HFFc6 (cell line): ENCODE data around the gene FOXI1. TPM values are rescaled to one million over a fixed set of nuclear protein-coding genes. Genes with fewer than 3 reads are reported as not detected.

ENCODE experiments used
- DNase-seq: peaks from one replicate; pipeline ENCODE4 v3.0.0-alpha.2; 2018
- H3K27ac Mint-ChIP-seq: 2 replicates; pipeline ENCODE4 v1.8.0; 2020; ENCODE audit warnings: mild to moderate bottlenecking, mixed read lengths
- H3K27me3 Mint-ChIP-seq: 2 replicates; pipeline ENCODE4 v1.8.0; 2021; ENCODE audit warnings: mild to moderate bottlenecking, moderate library complexity, mixed read lengths; ENCODE audit not compliant: insufficient read depth
- H3K36me3 Mint-ChIP-seq: 2 replicates; pipeline ENCODE4 v1.8.0; 2021; ENCODE audit warnings: low read depth, mixed read lengths
- H3K4me1 Mint-ChIP-seq: 2 replicates; pipeline ENCODE4 v1.8.0; 2020; ENCODE audit warnings: low read depth, mixed read lengths
- H3K4me3 Mint-ChIP-seq: 2 replicates; pipeline ENCODE4 v1.8.0; 2020; ENCODE audit warnings: mild to moderate bottlenecking, moderate library complexity, mixed read lengths
- H3K9me3 Mint-ChIP-seq: 2 replicates; pipeline ENCODE4 v1.8.0; 2020; ENCODE audit warnings: mild to moderate bottlenecking, mixed read lengths
- CTCF ChIP-seq: fragments of 200-600 bp; sonication (generic); IDR thresholded peaks from 2 replicates; pipeline ENCODE4 v1.5.0; 2021; ENCODE audit warnings: antibody characterized with exemption, mild to moderate bottlenecking
- total RNA-seq, 6 experiments: library from RNA; stranded (reverse); fragmentation: NEBNext Ultra II Directional; extraction: Animal tissue kit (Norgen Biotek cat#: 25700); gene quantifications; 2 replicates in 1 of 6; 3 replicates in 5 of 6; pipeline ENCODE4 v1.2.3, GENCODE V29; 2021

The FOXI1 gene
- total RNA-seq, 6 experiments from 2014 or later: not detected

GRCh38 chr5:170076211-170076610 lies 29.5 kb upstream of the FOXI1 start:
- peak; percentile 4 for DNase-seq
- Mint-ChIP-seq H3K4me1 (no peaks in the 10 kb centered on the region), H3K36me3 (no peaks in the 10 kb centered on the region), H3K27me3 (peaks cover 20% of the 10 kb centered on the region), H3K27ac (no peak overlapping the region), H3K4me3 (no peak overlapping the region), H3K9me3 (no peaks in the 10 kb centered on the region)
- TF ChIP-seq CTCF: no peak

DNA sequence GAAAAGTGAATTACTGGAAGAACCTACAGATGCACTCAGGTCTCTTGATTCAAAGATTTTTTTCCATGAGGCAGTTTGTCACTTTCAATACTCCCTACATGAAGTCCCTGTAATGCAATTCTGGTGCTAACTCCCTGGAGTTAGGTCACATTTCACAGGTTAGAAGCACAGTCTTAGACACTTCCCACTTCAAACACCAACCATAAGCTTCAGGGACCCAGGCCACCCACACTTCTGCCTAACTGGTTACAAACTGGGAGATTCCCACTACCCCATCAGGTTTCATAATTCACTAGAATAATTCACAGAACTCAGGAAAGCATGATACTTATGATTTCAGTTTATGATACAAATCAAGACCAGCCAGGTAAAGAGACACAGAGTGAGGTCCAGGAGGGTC lies 29.0 kb upstream of the FOXI1 start:
- no peak overlapping the region for H3K4me3 Mint-ChIP-seq
- peaks cover 20% of the 10 kb centered on the region for H3K27me3 Mint-ChIP-seq
- TF ChIP-seq CTCF: no peak
- no peak for DNase-seq
- H3K9me3 Mint-ChIP-seq: no peaks in the 10 kb centered on the region
- H3K27ac Mint-ChIP-seq: no peak overlapping the region
- no peaks in the 10 kb centered on the region for H3K4me1 Mint-ChIP-seq
- no peaks in the 10 kb centered on the region for H3K36me3 Mint-ChIP-seq

DNA sequence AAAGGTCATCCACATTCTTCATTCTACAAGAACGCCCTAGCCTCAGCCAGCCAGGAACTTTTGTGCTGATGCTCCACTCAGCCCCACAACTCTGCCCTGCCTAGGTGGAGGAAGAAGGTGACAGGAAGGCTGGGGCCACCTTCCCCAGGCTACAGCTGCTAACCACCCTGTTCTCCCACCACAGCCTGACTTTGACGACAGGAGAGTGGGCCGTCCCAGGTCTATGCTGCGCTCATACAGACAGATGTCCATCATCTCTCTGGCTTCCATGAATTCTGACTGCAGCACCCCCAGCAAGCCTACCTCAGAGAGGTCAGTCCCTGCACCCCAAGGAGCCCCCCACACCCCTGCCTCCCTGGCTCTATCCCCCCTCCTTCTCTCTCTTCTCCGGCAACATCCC lies 28.2 kb upstream of the FOXI1 start:
- no peak for DNase-seq
- no peak overlapping the region for H3K27ac Mint-ChIP-seq
- H3K4me1 Mint-ChIP-seq: no peaks in the 10 kb centered on the region
- peaks cover 20% of the 10 kb centered on the region for H3K27me3 Mint-ChIP-seq
- no peaks in the 10 kb centered on the region for H3K9me3 Mint-ChIP-seq
- no peak for TF ChIP-seq CTCF
- no peaks in the 10 kb centered on the region for H3K36me3 Mint-ChIP-seq
- no peak overlapping the region for H3K4me3 Mint-ChIP-seq

GRCh38 chr5:170078458-170078857 lies 27.2 kb upstream of the FOXI1 start:
- Mint-ChIP-seq H3K36me3 (no peaks in the 10 kb centered on the region), H3K9me3 (no peaks in the 10 kb centered on the region), H3K27ac (no peak overlapping the region), H3K27me3 (peaks cover 27% of the 10 kb centered on the region), H3K4me1 (no peaks in the 10 kb centered on the region), H3K4me3 (no peak overlapping the region)
- TF ChIP-seq CTCF: no peak
- no peak for DNase-seq

DNA sequence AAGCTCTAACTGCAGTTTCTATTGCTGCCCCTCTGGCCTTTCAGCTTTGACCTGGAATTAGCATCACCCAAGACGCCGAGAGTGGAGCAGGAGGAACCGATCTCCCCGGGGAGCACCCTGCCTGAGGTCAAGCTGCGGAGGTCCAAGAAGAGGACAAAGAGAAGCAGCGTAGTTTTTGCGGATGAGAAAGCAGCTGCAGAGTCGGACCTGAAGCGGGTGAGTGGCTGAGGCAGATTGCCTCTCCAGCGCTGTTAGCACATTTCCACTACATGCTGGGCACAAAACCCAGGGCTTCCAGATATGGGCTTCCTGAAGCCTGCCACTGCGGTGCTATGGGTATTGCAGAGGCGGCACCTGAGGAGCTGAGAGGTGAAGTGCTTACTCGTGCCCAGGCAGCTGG lies 26.8 kb upstream of the FOXI1 start:
- no peak for TF ChIP-seq CTCF

GRCh38 chr5:170080217-170080616 lies 25.5 kb upstream of the FOXI1 start:
- Mint-ChIP-seq H3K4me3 (no peak overlapping the region), H3K36me3 (no peaks in the 10 kb centered on the region), H3K27me3 (peaks cover 27% of the 10 kb centered on the region), H3K27ac (no peak overlapping the region), H3K4me1 (no peaks in the 10 kb centered on the region), H3K9me3 (no peaks in the 10 kb centered on the region)
- DNase-seq: no peak
- TF ChIP-seq CTCF: no peak

More for the DNA sequence above, 26.8 kb upstream of the FOXI1 start:
- Mint-ChIP-seq H3K27me3 (peaks cover 31% of the 10 kb centered on the region), H3K36me3 (no peaks in the 10 kb centered on the region), H3K4me1 (no peaks in the 10 kb centered on the region), H3K4me3 (no peak overlapping the region), H3K27ac (no peak overlapping the region), H3K9me3 (no peaks in the 10 kb centered on the region)
- no peak for DNase-seq
